ENCODE results near the gene ARSA. TPM values are rescaled to one million over a fixed set of nuclear protein-coding genes. Genes with fewer than 3 reads are reported as not detected.
A peak's percentile ranks its signal among the peaks of the same experiment; 100 is the strongest.

The ARSA gene
- total and polyA plus RNA-seq, 2 of the 13 experiments (the other 11 are each of a cell fraction or from before 2014, with no cell fraction given), result 9.0 to 11.5 TPM

DNA sequence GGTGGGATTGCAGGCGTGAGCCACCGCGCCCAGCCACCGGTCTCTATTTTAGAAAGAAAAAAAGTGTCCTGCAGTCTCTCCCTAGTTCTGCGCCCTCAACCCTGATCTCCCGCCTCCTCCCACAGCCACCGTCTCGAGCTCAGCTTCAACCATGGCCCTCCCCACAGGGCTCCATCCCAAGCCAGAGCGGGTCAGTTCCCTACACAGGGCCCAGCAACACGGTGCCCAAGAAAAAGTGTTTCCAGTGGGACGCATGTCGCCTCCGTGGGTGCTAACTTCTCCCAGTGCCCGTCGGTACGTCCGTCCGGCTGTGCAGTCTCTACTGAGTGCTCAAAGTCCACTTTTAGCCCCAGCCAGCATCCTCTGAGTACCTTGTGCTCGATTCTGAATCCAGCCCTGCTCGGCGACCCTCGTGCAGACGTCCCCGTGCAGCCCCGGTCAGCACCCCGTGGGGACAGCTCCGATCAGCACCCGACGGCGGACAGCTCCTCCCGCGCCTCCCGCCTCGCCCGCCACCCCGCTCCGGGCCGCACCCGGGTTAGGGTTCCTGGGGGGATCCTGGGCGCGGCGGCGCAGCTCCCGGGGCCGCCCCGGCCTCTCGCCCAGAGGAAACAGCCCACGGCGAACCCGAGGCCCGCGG lies 28.0 kb downstream of the ARSA start (continued):
- TF ChIP-seq, protein P1, sequence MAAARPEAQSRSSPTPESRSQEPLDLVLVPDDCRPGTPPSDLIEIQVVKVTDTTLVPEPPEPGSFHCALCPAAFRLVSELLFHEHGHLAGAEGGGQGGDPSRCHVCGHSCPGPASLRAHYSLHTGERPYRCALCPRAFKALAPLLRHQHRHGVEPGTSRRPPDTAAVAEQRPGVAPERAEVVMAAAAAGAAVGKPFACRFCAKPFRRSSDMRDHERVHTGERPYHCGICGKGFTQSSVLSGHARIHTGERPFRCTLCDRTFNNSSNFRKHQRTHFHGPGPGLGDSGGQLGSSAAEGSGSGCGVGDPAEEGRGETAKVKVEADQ (CRISPR knock-in tag; IDR thresholded peaks at IDR 0.05; ENCODE audit: borderline replicate concordance), result peak; percentile 99
- peak; percentile 94 for TF ChIP-seq ZNF3 (CRISPR knock-in tag; IDR thresholded peaks at IDR 0.05)
- TF ChIP-seq ZMYM3 (CRISPR knock-in tag; IDR thresholded peaks at IDR 0.05), result peak; percentile 57; the same call in 1 of the 2 replicates
- TF ChIP-seq ZNF619 (CRISPR knock-in tag; IDR thresholded peaks at IDR 0.05), result no peak
- TF ChIP-seq PRMT3 (CRISPR knock-in tag; IDR thresholded peaks at IDR 0.05; ENCODE audit: borderline replicate concordance, low read depth), result peak; percentile 94
- peak; percentile 47; the same call in 1 of the 2 replicates for TF ChIP-seq ELF1 (CRISPR knock-in tag; IDR thresholded peaks at IDR 0.05)
- TF ChIP-seq, protein P2, sequence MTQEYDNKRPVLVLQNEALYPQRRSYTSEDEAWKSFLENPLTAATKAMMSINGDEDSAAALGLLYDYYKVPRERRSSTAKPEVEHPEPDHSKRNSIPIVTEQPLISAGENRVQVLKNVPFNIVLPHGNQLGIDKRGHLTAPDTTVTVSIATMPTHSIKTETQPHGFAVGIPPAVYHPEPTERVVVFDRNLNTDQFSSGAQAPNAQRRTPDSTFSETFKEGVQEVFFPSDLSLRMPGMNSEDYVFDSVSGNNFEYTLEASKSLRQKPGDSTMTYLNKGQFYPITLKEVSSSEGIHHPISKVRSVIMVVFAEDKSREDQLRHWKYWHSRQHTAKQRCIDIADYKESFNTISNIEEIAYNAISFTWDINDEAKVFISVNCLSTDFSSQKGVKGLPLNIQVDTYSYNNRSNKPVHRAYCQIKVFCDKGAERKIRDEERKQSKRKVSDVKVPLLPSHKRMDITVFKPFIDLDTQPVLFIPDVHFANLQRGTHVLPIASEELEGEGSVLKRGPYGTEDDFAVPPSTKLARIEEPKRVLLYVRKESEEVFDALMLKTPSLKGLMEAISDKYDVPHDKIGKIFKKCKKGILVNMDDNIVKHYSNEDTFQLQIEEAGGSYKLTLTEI (CRISPR knock-in tag; conservative IDR thresholded peaks at IDR 0.05), result peak; percentile 19; the same call in 1 of the 2 replicates
- TF ChIP-seq ZNF75D (CRISPR knock-in tag; IDR thresholded peaks at IDR 0.05; ENCODE audit: borderline replicate concordance), result peak; percentile 98; the same call in 1 of the 2 replicates
- TF ChIP-seq NFIC (IDR thresholded peaks at IDR 0.05; ENCODE audit: low read length), result no peak
- no peak for TF ChIP-seq HNRNPLL (IDR thresholded peaks at IDR 0.05; ENCODE audit: low read depth, low read length, poor library complexity, severe bottlenecking)
- peak; percentile 96 for TF ChIP-seq AKNA (CRISPR knock-in tag; IDR thresholded peaks at IDR 0.05; ENCODE audit: borderline replicate concordance)
- peak; percentile 87 for TF ChIP-seq ARID5B (CRISPR knock-in tag; IDR thresholded peaks at IDR 0.05)
- TF ChIP-seq ZBTB1 (CRISPR knock-in tag; IDR thresholded peaks at IDR 0.05; ENCODE audit: borderline replicate concordance), result peak; percentile 98
- peak; percentile 99 for TF ChIP-seq HOXD1 (CRISPR knock-in tag; IDR thresholded peaks at IDR 0.05)
- TF ChIP-seq, protein P3, sequence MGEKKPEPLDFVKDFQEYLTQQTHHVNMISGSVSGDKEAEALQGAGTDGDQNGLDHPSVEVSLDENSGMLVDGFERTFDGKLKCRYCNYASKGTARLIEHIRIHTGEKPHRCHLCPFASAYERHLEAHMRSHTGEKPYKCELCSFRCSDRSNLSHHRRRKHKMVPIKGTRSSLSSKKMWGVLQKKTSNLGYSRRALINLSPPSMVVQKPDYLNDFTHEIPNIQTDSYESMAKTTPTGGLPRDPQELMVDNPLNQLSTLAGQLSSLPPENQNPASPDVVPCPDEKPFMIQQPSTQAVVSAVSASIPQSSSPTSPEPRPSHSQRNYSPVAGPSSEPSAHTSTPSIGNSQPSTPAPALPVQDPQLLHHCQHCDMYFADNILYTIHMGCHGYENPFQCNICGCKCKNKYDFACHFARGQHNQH (CRISPR knock-in tag; IDR thresholded peaks at IDR 0.05), result peak; percentile 99
- 0 out of 2 replicates have a peak, but pooled peaks have one; percentile 44 for TF ChIP-seq MAFG (CRISPR knock-in tag; IDR thresholded peaks at IDR 0.05)

Data from HepG2 (cell line).